Esophagus squamous epithelium (tissue), 4 donors: ENCODE data around the gene FHIT.

ENCODE experiments used
- CTCF ChIP-seq, 6 experiments: fragments of 450-650 bp in 4 of 6; fragments of 200-600 bp in 2 of 6; sonication (generic) in 2 of 6; IDR thresholded peaks; one replicate each; pipeline ENCODE4 v1.5.1; 2016 to 2019; ENCODE audit warnings: antibody characterized with exemption in 6 of 6, mild to moderate bottlenecking in 4 of 6, moderate library complexity in 4 of 6
- POLR2A ChIP-seq, 4 donors: fragments of 450-650 bp; IDR thresholded peaks; one replicate each; pipeline ENCODE4 v1.6.1; 2017; ENCODE audit warnings: antibody characterized with exemption in 4 of 4, mild to moderate bottlenecking in 4 of 4, moderate library complexity in 3 of 4

GRCh38 chr3:60225848-60226247 lies 1025.4 kb downstream of the FHIT start:
- TF ChIP-seq CTCF (IDR thresholded peaks at IDR 0.05) (no peak), POLR2A (IDR thresholded peaks at IDR 0.05) (no peak)
